HG03039 (cell line): ENCODE results near the gene GIGYF1.
A peak's percentile ranks its signal among the peaks of the same experiment; 100 is the strongest.

Experiments used
- ATAC-seq: cut with Tn5 transposase; IDR thresholded peaks from one replicate; pipeline ENCODE4 v1.9.1; 2021; ENCODE audit warnings: mild to moderate bottlenecking, moderate library complexity; ENCODE audit not compliant: unreplicated experiment

The GIGYF1 gene

DNA sequence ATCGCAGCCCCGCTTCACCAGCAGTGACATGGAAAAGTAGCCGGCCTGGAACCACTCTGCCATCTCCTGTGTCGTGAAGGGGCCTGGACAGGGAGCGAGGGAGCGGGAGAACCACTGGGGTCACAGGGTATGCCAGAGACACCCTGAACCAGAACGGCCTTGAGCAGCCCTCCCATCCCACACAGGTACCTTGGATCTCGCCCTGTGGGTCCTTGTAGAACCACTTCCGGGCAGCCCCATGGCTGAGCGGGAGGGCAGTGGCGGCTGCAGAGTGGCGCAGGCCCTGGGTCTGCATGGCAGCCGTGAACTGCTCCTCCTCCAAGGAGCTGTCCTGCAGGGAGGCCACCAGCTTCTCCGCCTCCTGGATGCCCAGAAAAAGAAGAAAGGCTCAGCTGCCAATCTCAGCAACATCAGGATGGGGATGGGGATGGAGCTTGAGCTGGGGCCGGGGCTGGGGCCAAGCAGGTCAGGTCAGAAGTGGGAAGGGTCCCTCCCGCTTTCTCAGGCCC, 9.5 kb downstream of the GIGYF1 start:
- no peak for ATAC-seq

DNA sequence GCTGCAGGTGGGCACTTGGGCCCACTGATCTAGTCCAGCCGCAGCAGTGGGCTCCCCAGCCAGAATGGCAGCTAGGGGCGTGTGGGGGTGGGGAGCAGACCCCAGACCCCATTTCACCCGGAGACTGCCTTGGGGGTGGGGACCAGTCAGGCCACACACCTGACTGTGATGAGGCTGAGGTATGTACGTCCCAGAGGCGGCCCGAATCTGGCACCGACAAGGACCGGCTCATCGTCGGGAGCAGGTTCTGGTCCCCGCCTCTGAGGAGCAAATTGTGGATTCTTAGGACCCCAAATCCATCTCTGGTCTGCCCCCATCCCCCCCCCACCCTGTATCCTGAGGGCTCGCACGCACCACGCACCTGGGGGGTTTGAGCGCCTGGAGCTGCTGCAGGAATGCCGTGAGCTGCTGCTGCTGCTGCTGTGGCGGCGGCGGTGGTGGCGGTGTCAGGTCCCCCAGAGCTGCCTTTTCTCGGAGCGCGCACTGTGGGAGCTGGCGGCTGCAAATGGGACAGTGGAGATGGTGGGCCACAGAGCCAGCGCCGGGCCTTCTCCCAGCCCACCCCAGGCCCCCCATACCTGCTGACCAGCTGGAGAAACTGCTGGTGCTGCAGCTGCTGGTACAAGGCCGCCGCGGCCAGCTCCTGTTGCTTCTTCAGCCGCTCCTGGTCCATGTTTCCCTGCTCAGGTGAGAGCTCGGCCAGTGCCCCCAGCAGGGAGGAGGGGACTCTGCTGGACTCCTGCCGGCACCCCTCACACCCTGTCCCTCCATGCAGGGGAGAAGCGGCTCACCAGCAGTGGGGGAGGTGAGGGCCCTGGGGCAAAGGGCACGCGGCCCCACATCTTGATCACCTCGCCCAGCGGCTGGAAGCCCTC, 10.2 kb downstream of the GIGYF1 start:
- ATAC-seq = no peak

DNA sequence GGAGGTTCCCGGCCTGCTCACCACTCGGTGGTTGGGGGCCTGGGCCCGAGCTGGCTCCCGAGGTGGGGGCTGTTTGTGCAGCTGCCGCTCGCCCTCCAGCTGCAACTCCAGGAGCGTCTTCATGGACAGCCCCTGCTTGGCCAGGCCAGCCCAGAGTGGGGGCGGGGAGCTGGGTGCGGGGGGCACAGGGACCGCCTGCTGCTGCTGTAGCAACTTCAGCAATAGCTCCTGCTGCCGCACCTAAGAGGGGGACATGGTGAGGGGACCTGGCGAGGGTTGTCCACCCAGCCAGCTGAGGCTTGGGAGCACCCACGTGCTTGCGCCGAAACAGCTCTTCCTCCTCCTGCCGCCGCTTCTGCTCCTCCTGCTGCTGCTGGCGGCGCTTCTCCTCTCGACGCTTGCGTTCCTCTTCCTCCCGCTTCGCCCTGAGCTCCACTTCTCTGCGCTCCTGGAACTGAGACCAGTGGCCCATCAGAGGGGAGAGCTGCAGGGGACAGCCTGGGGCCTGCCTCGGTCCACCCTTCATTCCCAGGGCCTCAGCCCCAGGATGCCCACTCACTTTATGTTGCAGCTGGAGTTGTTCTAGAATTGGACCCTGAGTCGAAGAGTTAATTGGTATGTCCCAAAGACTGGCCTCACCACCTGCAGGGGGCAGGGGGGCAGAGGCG, 10.9 kb downstream of the GIGYF1 start:
- ATAC-seq = no peak

DNA sequence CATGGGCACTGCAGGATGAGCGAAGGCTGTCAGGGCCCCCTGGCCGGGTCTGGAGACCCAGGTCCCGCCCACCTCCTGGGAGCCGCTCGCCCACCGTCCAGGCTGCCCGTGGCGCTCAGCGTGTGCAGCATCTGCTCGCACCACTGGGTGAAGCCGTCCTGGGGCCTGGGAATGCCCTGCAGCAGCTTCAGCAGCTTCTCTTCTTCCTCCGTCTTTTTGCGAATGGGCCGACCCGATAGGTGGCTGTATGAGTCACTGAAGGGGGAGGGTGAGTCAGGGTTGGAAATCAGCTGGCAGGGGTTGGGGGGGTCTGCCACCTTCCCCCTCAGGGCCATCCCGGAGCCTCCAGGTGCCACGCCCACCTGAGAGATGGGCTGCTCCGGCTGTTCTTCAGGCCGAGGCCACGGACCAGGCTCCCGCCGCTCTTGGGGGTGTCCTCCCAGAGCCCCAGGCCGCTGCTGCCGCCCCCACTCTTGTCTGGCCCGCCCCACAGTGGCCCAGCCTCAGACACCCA, 11.8 kb downstream of the GIGYF1 start:
- ATAC-seq = no peak

DNA sequence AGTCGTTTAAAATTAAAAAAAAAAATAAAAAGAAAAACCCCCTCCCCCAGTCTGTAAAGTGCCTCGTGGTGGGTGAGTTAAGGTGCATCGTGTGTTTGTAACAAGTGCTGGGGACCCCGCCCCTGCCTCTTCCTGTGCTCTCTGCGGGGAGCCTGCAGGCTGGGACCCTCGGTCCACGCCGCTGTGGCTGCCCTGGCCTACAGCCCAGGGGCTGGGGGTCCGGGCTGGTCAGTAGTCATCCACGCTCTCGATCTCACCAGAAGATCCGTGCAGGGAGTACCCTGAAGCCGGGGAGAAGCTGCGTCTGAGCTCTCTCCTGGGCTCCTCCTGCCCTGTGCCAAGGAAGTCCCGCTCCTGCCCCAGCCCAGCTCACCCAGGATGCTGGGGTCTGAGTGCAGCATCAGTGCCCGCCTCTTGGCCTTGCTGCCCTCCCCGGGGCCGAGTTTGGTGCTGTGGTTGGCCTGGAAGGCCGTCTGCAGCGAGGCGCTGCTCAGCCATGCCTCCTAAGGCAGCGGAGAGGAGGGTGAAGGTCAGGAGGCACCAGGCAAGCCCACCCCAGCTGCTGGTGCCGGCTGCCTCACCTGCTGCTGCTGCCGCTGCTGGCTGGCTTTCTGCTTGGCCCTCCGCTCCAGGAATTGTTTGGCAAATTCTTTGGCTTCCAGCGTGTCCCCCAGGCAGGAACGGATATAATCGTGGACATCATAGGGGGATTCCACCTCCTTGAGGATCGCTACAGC, 12.4 kb downstream of the GIGYF1 start:
- no peak for ATAC-seq

DNA sequence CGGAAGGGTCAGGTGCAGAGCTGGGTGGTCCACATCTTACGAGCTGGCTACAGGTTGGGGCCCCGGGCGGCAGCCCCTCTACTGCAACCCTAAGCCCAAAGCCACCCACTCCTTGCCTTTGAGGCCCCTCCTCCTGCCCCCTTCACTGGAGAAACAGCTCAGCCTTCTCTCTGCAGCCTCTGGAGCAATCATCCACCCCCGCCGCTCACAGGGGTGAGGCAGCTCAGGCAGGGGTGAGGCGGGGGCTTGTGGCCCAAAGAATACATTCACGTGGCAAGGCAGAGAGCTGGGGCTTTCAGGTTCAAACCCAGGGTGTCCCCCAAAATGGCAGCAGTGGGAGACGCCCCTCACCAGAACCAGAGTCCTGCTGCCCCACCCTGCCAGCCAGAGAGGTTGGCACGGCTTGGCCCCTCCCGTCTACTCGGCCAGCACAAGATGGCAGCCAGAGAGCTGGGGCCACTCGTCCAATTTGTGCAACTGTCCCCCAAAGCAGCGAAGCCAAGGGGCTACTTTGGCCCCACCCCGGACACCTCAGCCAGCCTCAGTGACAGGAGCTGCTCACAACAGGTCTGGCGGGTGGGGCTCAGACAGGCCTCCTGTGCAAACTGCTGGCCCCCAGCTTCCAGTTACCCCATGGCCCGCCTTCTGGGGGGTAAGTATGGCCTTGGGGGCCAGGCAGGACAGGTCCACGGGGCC, 13.3 kb downstream of the GIGYF1 start:
- ATAC-seq = no peak

DNA sequence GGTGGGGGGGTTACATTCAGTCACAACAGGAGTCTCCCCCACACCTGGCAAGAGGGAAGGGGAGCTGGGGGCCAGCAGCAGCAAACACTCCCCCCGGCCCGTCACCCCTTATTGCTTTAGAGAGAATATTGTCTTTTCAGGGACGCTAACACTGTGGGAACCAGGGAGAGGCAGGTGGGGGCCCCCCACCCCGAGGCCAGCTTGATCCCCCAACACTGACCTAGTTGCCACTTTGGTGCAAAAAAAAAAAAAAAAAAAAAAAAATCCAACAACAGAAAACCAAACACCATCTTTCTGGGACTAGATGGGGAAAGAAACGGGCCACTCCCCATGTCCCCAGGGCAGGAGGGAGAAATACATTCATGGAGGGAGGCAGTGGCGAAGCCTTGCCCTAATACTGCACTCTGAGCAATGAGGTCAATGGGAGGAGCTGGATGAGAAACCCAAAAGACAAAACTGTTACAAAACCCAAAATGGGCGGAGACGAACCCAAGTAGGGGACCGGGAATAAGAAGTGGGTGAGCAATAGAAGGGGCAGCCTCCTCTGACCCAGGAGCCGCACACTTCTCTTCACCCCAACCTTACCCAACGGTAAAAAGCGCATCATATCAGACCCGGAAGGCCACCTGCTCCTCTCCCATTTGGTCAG, 14.0 kb downstream of the GIGYF1 start:
- ATAC-seq = no peak

DNA sequence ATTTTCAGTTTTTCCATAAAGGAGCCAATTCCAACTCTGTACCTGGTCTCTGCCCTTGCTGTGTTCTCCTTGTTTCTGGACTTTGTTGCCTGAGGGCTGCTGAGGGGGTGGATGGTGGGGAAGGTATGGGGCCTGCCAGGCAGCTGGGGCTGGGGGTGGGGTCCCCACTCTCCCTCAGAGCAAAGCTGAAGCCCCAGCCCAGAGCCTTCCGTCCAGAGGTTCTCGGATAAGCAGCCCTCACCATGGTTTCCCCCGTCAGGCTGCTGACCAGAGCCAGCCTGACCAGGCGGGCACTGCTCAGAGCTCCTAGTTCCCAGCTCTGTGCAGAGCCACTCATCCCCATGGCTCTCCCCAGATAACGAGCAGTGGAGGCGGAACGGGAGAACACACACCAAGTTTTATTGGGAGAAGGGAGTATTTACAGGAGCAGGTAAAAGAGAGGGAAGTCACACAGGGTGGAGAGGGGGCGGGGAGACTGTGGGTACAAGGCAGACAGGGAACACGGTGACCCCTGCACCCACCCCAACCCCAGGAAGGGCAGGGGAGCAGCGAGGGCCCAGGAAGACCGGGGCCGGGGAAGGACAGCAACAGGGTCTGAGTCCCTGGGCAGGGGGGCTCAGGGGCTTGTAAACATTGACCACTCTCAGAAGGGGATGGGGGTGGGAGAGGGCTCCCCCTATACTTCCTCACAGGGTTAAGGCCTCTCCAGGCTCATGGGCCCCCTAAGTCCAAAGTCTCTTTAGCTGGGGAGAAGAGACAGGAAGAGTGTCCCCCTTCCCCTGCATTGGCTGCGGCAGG, 14.7 kb downstream of the GIGYF1 start:
- no peak for ATAC-seq

DNA sequence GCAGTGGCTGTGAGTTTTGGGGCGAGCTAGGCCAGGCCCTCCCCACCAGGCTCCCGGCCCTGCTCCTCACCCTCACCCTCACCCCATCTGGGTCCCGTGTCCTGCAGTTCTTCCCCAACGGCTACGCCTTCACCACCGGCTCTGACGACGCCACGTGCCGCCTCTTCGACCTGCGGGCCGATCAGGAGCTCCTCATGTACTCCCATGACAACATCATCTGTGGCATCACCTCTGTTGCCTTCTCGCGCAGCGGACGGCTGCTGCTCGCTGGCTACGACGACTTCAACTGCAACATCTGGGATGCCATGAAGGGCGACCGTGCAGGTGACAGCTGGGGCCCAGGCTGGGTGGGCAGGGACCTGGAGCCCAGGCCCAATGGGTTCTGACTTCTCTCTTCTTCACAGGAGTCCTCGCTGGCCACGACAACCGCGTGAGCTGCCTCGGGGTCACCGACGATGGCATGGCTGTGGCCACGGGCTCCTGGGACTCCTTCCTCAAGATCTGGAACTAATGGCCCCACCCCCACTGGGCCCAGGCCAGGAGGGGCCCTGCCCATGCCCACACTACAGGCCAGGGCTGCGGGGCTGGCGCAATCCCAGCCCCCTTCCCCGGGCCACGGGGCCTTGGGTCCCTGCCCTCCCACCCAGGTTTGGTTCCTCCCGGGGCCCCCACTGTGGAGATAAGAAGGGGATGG, 15.6 kb downstream of the GIGYF1 start:
- no peak for ATAC-seq

DNA sequence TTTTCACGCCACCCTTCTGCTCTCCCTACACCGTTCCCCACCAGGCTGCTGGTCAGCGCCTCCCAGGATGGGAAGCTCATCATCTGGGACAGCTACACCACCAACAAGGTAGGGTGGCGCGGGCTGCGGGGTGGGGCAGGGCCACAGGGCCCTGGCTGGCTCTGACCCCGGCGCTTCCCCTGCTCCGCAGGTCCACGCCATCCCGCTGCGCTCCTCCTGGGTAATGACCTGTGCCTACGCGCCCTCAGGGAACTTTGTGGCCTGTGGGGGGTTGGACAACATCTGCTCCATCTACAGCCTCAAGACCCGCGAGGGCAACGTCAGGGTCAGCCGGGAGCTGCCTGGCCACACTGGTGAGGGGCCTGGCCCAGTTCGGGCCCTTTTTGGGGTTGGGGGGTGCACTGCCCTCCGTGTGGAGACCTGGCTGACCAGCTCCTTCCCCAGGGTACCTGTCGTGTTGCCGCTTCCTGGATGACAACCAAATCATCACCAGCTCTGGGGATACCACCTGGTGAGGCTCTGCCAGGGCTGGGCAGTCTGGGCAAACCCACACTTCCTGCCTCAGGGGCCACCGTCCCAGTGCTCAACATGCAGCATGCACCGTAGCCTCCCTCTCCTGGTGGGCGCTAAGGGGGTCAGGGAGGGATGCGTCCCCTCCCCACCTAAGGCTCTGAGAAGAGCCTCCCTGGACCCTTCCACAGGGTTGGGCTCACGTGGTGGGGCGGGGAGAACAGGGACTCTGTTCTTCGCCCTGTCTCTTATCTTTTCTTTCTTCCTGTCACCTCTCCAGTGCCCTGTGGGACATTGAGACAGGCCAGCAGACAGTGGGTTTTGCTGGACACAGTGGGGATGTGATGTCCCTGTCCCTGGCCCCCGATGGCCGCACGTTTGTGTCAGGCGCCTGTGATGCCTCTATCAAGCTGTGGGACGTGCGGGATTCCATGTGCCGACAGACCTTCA, 16.5 kb downstream of the GIGYF1 start:
- no peak for ATAC-seq

DNA sequence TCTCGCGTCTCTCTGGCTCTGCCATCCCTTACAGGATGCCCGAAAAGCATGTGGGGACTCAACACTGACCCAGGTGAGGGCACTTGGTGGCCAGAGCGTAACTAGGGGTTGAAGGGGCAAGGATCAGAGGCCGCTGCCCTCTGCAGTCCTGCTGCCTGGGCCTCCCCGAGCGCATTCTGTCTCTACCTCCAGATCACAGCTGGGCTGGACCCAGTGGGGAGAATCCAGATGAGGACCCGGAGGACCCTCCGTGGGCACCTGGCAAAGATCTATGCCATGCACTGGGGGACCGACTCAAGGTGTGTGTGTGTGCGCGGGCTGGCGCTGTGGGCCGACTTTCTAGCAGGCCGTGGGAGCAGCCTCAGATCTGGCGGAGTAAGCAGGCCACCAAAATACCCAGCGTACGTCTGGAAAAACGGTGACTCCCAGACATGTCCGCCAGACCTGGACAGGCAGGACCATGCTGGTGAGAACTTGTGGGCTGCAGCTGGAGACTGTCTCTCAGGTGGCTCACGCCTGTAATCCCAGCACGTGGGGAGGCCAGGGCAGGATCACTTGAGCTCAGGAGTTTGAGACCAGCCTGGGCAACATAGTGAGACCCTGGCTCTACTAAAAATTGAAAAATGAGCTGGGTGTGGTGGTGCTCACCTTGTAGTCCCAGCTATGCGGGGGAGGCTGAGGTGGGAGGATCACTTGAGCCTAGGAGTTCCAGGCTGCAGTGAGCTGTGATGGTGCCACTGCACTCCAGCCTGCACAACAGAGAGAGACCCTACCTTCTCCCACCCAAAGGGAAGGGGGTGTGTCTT, 17.3 kb downstream of the GIGYF1 start:
- ATAC-seq = no peak

DNA sequence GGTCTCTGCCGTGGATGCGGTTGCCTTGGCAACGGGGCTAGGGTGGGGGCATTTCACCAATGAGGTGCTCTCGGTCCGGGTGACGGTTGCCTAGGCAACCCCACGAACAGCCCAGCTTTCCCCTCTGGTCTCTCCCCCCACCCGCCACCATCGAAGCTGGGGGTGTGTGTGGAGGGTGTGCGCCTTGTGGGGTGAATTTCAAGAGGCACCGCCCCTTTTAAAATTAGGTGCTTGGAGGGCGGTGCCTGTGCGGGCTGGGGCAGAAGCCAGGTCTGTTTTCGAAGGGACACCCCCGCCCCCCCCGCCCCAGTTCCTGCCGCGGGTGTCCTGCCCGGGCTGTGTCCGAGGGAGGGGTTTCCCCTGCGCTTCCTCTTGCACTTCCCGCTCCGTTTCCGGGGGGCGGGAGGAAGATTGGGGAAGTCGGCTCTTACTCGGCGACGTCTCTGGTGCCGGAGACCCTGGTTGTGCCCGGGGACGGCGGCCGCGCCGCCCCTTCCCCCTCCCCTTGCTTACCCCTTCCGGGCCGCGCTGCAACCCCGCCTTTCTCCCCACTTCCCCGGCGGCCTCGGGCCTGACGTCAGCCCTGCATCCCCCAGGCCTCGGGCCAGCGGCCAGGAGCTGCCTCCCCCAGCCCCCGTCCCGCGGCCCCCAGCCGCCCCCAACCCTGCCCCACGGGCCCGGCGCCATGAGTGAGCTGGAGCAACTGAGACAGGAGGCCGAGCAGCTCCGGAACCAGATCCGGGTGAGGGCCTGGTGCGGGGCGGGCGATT, 18.3 kb downstream of the GIGYF1 start:
- no peak for ATAC-seq

DNA sequence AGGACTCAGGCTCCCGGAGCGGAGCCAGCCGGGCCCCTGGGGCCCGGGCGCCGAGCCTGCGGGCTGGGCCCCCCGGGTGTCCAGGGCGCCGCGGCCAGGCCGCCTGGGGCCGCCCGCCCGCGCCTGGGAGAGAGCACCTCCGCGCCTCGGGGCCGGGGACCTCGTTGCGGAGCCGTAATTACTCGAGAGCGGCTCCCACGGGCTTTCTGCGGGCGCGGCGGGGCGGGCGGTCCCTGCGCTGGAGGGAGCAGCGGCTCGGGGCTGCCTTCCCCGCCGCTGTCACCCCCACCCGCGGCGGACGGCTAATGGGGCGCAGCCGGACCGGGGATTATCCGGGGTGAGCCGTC, 19.0 kb downstream of the GIGYF1 start:
- ATAC-seq = no peak

DNA sequence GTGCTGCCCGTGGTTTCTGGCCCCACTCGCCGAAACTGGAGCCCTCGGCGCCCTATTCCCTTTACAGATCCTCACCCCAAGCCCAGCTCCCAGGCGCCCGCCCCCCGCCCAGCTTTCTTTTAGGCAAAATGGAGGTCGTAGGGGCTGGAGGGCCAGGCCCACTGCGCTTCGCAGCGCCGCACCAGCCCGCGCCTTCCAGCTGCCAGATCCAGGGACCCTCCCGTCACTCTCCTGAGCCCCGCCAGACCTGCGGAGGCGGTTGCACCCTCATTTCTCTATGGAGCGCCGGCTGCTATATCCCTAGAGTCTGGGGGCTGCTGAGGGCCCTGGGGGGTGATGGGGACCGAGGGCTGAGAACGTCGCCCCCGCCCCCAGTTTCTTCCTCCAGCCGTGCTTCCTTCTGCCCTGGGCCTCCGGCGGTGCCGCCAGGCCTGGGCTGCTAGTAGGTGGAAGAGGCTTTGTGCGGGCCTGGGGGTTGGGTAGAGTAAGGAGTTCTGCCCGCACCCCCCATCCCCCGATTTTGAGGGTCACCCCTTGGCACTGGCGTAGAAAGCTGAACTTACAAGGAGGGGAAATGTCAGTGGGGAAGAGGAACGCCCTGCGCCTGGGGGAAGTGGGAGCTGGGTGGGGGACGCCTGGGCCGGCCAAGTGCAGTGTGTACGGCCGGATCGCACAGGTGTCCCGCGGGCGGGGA, 19.5 kb downstream of the GIGYF1 start:
- ATAC-seq = no peak

DNA sequence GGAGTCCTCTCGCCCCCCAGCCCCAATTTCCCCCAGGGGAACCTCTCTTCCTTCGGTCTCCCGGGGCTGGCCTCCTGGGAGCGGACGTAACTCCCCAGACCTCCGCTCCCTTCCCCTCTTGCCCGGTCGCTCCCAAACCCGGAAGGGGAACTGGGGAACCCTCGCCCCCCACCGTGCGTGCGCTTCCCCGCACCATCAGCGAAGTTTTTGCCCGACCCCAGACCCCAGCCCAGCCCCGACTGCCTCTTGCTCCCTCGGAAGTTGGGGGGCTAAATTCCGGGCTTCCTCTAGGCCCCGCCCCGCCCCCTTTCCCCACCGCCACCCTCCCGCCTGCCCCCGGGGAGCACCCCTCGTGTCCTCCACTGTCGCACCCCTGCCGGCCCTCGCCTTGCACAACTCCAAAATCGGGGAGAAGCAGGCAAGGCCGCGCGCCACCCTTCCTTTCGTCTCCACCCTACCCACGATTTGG, 20.1 kb downstream of the GIGYF1 start:
- ATAC-seq = peak; percentile 3
